ENCODE results near the gene CMTM8.

GRCh38 chr3:32200992-32201758, 37.3 kb upstream of the CMTM8 start:
- TF ChIP-seq BHLHE40 (IDR thresholded peaks at IDR 0.05; ENCODE audit: borderline replicate concordance): no peak
- TF ChIP-seq ARNT (IDR thresholded peaks at IDR 0.05): no peak
- TF ChIP-seq FOXM1 (IDR thresholded peaks at IDR 0.05; ENCODE audit: borderline replicate concordance): no peak
- TF ChIP-seq PKNOX1 (IDR thresholded peaks at IDR 0.05): no peak
- TF ChIP-seq TARDBP (IDR thresholded peaks at IDR 0.05): no peak
- no peak for TF ChIP-seq SUZ12 (IDR thresholded peaks at IDR 0.05)
- TF ChIP-seq ELF4 (IDR thresholded peaks at IDR 0.05): no peak
- no peak for TF ChIP-seq NFRKB (IDR thresholded peaks at IDR 0.05)
- TF ChIP-seq ZNF384 (IDR thresholded peaks at IDR 0.05): no peak
- no peak for TF ChIP-seq FOXA1 (IDR thresholded peaks at IDR 0.05)
- TF ChIP-seq FOXK2 (IDR thresholded peaks at IDR 0.05): no peak
- TF ChIP-seq LEF1 (IDR thresholded peaks at IDR 0.05; ENCODE audit: borderline replicate concordance): no peak
